ENCODE results near the gene VCY.
"Not testable (repeated sequence)": the region's sequence is repeated elsewhere in the genome, so short reads cannot be mapped to it uniquely, and the experiment has no call there.

VCY gene

DNA sequence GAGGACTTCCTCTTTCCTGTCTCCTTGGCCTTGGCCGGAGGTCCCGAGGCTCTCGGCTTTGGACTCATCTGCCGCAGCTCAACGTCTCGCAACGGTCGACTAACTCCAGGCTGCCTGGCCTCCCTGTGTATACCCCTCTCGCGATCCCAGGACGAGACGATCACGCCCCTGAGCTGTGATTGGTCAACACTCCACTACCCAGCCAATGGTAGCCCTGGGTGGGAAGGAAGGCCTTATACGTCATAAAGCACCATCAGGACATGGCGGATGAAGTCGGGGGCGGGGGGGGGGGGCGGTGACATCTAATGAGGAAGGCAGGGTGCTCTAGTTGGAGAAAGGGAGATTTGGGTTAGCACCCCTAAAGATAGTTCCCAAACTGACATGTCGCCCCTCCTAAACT lies at the start of gene VCY:
Gene VCY, minus strand, starts transcription at position 101 of the 400 bp plus-strand sequence. Its CDS starts 33 bp downstream, at position 68.
- FAIRE-seq = not testable (repeated sequence)

DNA sequence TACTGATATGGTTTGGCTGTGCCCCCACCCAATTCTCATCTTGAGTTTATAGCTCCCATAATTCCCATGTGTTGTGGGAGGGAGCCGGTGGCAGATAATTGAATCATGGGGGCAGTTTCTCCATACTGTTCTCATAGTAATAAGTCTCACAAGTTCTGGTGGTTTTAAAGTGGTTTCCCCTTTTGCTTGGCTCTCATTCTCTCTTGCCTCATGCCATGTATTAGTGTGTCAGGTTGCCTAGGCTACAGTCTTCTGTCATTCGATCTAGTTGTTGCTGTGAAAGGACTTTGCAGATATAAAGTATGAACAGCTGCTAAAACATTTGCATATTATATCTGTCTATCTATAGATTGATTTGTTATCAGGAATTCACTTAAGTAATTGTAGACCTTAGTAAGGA lies 44.1 kb upstream of the VCY start:
- FAIRE-seq = not testable (repeated sequence)

DNA sequence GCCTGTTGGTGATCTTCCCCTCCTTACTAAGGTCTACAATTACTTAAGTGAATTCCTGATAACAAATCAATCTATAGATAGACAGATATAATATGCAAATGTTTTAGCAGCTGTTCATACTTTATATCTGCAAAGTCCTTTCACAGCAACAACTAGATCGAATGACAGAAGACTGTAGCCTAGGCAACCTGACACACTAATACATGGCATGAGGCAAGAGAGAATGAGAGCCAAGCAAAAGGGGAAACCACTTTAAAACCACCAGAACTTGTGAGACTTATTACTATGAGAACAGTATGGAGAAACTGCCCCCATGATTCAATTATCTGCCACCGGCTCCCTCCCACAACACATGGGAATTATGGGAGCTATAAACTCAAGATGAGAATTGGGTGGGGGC lies 25.6 kb upstream of the VCY start:
- not testable (repeated sequence) for FAIRE-seq

DNA sequence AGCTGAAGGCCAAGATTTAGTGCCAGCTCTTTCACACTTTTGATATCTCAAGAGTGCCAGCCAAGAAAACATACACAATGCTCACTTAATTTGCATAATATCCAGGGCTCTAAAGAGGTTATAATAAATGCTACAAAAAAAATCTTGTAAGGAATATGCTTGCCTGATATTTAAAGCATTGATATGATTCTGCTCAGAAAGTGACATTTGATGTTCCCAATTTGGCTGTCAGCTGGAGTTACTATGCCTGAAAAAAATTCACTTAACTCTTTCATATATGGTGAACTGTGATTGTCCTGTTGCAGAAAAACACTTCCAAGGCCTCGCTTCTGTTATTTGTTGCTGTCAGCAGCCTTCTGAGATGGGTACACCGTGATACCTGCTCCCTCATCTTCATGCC lies 43.9 kb downstream of the VCY start:
- not testable (repeated sequence) for FAIRE-seq
